ENCODE data around the gene PPP6R2.

DNA sequence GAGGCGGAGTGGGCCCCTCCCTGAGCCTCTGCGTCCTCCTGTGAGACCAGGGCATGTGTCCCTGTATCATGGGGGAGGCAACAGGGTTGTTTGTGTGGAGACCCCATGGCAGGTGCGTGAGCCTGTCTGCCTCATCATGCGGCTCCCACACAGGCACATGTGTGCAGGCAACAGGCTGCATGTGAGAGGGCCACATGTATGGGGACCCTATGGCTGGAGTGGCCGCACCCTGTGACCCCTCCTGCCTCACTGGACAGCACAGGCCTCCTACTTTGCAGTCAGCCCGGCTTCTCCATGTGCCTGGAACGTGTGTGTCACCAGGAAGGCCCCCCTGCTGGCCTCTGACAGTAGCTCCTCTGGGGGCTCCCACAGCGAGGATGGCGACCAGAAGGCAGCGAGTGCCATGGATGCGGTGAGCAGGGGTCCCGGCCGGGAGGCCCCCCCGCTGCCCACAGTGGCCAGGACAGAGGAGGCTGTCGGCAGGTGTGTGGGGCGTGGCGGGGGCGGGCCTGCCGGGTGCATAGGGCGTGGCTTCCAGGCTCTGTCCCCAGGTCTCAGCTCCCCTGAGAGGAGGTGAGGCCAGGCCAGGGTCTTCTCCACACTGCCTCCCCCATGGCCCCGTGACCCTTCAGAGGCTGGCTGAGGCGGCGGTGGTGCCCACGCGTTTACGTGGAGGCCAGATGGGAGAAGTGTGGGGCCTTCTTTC lies 97.6 kb downstream of the PPP6R2 start:
- no peak for TF ChIP-seq TAF1 (IDR thresholded peaks at IDR 0.05; ENCODE audit: low read depth)
- TF ChIP-seq CREB1 (IDR thresholded peaks at IDR 0.05; ENCODE audit: low read depth) = no peak
- TF ChIP-seq CEBPB (IDR thresholded peaks at IDR 0.05) = no peak
- no peak for TF ChIP-seq RAD21 (IDR thresholded peaks at IDR 0.05; ENCODE audit: low read depth)
- no peak for TF ChIP-seq EGR1 (IDR thresholded peaks at IDR 0.05)
- TF ChIP-seq, protein P1, sequence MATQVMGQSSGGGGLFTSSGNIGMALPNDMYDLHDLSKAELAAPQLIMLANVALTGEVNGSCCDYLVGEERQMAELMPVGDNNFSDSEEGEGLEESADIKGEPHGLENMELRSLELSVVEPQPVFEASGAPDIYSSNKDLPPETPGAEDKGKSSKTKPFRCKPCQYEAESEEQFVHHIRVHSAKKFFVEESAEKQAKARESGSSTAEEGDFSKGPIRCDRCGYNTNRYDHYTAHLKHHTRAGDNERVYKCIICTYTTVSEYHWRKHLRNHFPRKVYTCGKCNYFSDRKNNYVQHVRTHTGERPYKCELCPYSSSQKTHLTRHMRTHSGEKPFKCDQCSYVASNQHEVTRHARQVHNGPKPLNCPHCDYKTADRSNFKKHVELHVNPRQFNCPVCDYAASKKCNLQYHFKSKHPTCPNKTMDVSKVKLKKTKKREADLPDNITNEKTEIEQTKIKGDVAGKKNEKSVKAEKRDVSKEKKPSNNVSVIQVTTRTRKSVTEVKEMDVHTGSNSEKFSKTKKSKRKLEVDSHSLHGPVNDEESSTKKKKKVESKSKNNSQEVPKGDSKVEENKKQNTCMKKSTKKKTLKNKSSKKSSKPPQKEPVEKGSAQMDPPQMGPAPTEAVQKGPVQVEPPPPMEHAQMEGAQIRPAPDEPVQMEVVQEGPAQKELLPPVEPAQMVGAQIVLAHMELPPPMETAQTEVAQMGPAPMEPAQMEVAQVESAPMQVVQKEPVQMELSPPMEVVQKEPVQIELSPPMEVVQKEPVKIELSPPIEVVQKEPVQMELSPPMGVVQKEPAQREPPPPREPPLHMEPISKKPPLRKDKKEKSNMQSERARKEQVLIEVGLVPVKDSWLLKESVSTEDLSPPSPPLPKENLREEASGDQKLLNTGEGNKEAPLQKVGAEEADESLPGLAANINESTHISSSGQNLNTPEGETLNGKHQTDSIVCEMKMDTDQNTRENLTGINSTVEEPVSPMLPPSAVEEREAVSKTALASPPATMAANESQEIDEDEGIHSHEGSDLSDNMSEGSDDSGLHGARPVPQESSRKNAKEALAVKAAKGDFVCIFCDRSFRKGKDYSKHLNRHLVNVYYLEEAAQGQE (IDR thresholded peaks at IDR 0.05; ENCODE audit: low read depth) = no peak
- no peak for TF ChIP-seq FOXM1 (IDR thresholded peaks at IDR 0.05; ENCODE audit: borderline replicate concordance, low read depth)
- no peak for TF ChIP-seq NFIC (IDR thresholded peaks at IDR 0.05)
- no peak for TF ChIP-seq EP300 (IDR thresholded peaks at IDR 0.05; ENCODE audit: borderline replicate concordance)
- no peak for TF ChIP-seq YY1 (IDR thresholded peaks at IDR 0.05; ENCODE audit: low read depth)
- TF ChIP-seq, protein P2, sequence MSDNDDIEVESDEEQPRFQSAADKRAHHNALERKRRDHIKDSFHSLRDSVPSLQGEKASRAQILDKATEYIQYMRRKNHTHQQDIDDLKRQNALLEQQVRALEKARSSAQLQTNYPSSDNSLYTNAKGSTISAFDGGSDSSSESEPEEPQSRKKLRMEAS (IDR thresholded peaks at IDR 0.05) = no peak
